Lower leg skin (tissue), 4 donors: ENCODE measurements around the gene POLR3C. TPM values are rescaled to one million over a fixed set of nuclear protein-coding genes. Genes with fewer than 3 reads are reported as not detected.

Source experiments
- DNase-seq, 2 donors: peaks; one replicate each; pipeline ENCODE4 v3.0.0-alpha.2; 2019; ENCODE audit warnings: low spot score in 2 of 2
- H3K4me3 ChIP-seq: fragments of 200-600 bp; sonication (generic); 2 replicates; pipeline ENCODE4 v1.5.1; 2017; ENCODE audit warnings: mild to moderate bottlenecking, low read depth; ENCODE audit not compliant: poor library complexity, severe bottlenecking
- CTCF ChIP-seq, 3 donors: fragments of 450-650 bp; IDR thresholded peaks; one replicate each; pipeline ENCODE4 v1.5.1; 2016; ENCODE audit warnings: antibody characterized with exemption in 3 of 3, mild to moderate bottlenecking in 3 of 3, moderate library complexity in 2 of 3
- POLR2A ChIP-seq, 2 donors: fragments of 450-650 bp; IDR thresholded peaks; one replicate each; pipeline ENCODE4 v1.6.1; 2016 to 2017; ENCODE audit warnings: antibody characterized with exemption in 2 of 2, mild to moderate bottlenecking in 1 of 2, moderate library complexity in 1 of 2
- WGBS, 2 donors: methylation state at CpG; one replicate each; pipeline ENCODE4 v1.1.5; 2018; 5-methylcytosine and 5-hydroxymethylcytosine counted together
- intact Hi-C: fragments of 100-400 bp; cut with DNase I; formaldehyde crosslinking; loops from one replicate; pipeline ENCODE4 v1.15.0; 2023; ENCODE audit warnings: low total_unique reads
- total RNA-seq, 4 donors: library from RNA; depleted of rRNA; stranded (reverse); fragments of >200 nt; gene quantifications; one replicate each; pipeline ENCODE4 v1.1.0, GENCODE V29; 2016

Gene POLR3C
- total RNA-seq, 4 donors from 2014 or later = 25.1 to 31.3 (median 27.0) TPM

GRCh38 chr1:145871994-145872924 lies 48.3 kb downstream of the POLR3C start:
- 21 to 42% methylated on average over 42 to 47 of the region's 47 CpGs for WGBS, 2 donors
- peak; percentile 59 to 95 for DNase-seq
- peak overlapping the region; percentile 11 for H3K4me3 ChIP-seq
- no peak for TF ChIP-seq CTCF (IDR thresholded peaks at IDR 0.05)
- TF ChIP-seq POLR2A (IDR thresholded peaks at IDR 0.05) = no peak
- intact Hi-C loops = no loop called here

- WGBS, 2 donors = 95 to 98% methylated on average over 12 of the region's 12 CpGs
- no peak for DNase-seq
- no peak overlapping the region for H3K4me3 ChIP-seq
- no peak for TF ChIP-seq CTCF (IDR thresholded peaks at IDR 0.05)
- TF ChIP-seq POLR2A (IDR thresholded peaks at IDR 0.05) = no peak
- intact Hi-C loops = no loop called here
These were observed 50.6 kb downstream of the POLR3C start for GRCh38 chr1:145874646-145875045.

GRCh38 chr1:145877923-145878486 lies 54.0 kb downstream of the POLR3C start:
- no peak overlapping the region for H3K4me3 ChIP-seq
- 73 to 76% methylated on average over 7 of the region's 7 CpGs for WGBS, 2 donors
- TF ChIP-seq CTCF (IDR thresholded peaks at IDR 0.05) (no peak), POLR2A (IDR thresholded peaks at IDR 0.05) (no peak)
- no peak for DNase-seq
- intact Hi-C loops = no loop called here

GRCh38 chr1:145878724-145879123 lies 54.7 kb downstream of the POLR3C start:
- DNase-seq = no peak
- 80 to 86% methylated on average over 2 of the region's 2 CpGs for WGBS, 2 donors
- intact Hi-C loops = no loop called here
- TF ChIP-seq POLR2A (IDR thresholded peaks at IDR 0.05) (no peak), CTCF (IDR thresholded peaks at IDR 0.05) (no peak)
- H3K4me3 ChIP-seq = no peak overlapping the region

- no peak overlapping the region for H3K4me3 ChIP-seq
- intact Hi-C loops = no loop called here
- no peak for DNase-seq
- TF ChIP-seq CTCF (IDR thresholded peaks at IDR 0.05) (no peak), POLR2A (IDR thresholded peaks at IDR 0.05) (no peak)
- WGBS, 2 donors = 46 to 66% methylated on average over 5 of the region's 5 CpGs
These were observed 55.8 kb downstream of the POLR3C start for GRCh38 chr1:145879775-145880174.
